CD4-positive, alpha-beta T cell treated with Interleukin-6 at 100 ng/mL for 8 hours (primary cell): ENCODE results near the gene CMSS1.

Experiments used
- DNase-seq: peaks from one replicate; pipeline ENCODE4 v3.0.0-alpha.2; 2020; ENCODE audit warnings: mixed read lengths, low spot score

Gene CMSS1

DNA sequence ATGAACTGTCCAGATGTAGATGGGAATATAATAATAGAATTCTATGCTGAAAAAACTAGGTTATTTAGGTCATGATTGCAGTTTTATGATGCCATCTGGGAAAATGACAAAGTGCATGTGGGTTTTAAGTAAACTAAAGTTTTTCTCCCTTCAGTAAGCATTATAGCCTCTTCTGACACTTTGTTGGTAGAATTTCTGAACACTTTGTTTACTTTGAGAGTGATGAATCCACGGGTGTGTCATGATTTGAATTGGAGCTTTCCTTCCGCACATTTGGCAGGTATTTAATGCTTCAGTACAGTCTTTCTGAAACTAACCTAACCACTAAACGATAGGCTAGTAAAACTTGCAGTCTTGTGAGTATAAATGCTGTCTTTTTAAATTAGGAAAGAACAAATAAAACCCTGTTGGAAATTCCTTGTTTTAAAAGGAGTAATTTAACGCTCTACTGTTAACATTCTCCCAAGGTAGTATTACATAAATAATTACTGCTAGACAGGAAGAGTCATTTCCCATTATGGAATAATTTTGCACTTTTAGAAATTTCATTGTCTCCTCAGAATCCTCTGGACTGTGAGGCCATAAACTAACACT lies 289.7 kb downstream of the CMSS1 start:
- DNase-seq, result no peak

DNA sequence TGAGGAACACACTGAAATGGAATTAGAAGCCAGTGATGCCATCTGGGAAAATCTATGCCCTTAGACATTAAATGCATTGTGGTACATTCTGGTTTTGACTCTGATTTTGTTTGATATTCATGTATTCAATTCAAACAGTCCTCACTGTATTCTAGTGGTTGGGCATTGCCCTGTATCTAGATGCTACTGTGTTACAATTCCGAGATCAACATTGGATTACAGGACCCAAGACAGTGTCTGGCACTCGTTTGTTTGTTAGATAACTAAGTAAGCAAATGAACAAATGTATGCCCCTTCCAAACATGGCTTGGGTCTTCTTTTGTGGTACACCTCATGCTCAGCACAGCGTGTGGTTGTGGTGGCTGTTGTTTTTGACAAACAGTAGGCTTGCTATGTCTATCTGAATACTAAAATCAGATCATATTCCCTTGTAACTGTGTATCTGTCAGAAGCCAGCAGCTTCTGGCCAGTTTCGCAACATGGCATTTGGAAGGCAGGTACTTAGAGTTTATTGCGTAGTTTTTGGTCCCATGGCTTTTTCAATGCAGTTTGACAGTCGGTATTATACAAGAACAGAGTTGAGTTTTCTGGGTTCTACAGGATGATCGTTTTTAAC lies 290.9 kb downstream of the CMSS1 start:
- no peak for DNase-seq

DNA sequence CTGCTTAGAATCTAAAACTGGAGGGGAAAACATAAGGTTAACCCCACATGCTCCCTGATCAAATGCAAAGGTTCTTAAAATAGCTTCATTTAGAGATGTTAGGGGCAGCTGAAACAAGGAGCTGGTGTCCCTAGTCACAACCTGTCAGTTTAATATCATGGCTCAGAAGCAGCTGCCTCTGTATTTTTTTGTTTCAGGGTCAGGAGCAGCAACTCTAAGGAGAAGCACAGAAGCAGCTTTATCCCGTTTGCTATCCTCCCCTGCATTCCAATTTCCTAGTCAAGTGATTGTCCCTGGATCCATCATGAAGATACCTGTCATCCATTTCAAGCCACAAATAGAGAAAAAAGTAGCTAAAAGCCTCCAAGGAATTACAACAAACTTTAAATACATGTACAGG lies 292.5 kb downstream of the CMSS1 start:
- DNase-seq, result no peak

DNA sequence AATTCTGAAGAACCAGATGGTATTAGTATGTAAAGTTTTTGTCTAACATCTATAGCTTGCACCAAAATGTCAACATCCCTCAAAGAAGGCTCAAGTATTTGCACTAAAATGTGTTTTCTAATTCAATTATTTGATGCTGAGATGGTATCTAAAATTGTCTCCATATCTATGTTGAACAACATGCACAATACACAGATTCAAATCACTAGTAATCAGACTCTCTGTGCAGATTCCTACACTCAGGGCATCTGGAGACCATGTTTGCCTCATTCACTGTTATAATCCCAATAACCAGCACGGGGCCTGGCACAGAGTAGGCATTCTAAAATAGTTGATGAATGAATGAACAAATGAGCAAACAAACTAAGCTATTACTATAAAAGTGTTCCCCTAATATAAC lies 294.1 kb downstream of the CMSS1 start:
- no peak for DNase-seq

DNA sequence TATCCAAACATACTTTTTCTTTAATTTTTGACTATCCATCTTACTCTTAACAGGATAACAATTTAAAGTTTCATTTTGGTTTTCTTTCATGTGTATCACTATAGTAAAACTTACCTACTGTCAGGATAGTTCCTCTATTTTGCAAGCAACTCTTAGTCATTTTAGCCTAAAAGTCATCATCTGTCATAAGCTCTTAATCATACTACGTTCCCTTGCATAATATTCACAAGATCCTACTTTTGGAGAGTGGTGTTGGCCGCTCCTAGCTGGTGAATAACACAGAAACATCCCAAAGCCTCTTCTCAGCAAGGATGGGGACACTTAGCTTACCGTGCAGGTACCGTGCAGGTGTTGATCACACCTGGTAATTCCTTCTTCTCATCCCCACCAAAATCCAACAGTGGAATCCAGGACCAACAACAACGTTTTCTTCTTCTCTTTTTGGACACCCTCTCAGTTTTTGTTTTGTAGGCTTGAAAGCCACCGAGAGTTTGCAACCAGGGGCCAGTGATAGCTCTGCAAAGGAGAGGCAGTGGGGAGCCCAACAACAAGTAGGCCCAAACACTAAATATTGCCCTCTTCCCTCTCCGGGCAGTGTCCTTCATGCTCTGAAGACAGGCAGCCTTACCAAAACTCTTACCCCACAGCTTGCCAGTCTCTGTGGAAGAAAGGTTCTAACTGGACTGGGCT lies 296.2 kb downstream of the CMSS1 start:
- DNase-seq, result no peak

DNA sequence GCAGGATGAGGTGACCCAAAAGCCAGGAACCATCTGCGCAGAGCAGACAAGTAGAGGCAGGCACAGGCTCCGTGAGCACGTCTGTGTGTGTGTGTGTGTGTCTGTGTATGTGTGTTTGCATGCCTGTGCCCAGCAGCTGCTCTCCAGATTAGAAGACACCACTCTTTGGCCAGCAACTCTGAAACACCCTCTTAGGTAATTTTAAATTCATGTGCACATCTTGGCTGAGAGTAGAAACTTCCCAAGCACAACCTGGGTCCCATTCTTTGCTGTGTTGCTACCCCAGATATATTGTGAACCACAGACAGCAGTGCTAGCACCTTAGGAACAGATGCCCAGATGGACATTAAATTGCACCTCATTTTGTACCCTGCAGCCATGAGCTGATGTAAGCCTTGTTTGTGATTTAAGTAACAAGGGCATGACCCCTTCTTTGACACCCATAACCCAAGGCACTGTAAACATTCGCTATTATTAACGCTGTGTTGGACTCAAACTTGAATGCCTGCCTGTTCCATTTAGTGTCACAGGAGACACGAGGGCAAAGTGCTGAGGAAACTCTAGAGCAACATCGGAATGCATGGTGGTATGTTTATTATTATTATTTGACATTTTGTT lies 296.9 kb downstream of the CMSS1 start, which contains the start of gene FILIP1L:
FILIP1L (minus strand) TSS at position 89 of the 618 bp plus-strand sequence.
- DNase-seq, result no peak

DNA sequence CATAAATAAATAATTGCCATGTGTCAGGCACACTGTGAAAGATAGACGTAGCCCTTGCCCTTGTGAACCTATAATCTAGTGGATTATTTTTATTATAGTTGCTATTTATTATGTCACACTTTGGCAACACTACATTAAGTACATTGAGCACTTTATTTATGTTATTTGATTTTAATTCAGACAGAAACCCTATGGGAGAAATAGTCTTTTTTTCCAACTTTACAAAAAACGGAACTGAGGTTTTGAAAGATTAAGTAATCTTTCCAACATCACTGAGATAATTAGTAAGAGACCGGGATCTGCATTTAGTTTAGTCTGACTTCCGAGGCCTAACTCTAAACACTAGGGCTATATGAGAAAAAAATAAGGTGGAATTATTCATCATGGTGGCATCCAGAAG lies 299.4 kb downstream of the CMSS1 start:
- DNase-seq, result no peak

DNA sequence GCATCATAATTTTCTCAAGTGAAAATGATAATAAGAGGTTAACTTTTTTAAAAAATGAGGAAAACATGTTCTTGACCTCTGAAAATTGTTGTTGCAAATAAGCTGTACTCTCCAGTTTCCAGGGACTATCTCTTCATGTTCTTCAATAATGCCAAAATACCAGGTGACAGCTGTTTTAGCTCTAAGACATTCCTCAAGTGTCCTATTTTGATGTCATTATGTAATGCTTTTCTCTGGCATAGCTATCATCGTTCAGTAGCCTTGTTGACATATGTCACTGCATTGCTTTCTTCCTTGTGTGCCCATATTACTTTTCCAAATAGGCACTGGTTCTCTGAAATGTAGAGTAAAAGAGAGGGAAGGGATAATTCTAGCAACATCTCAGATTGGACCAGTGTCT lies 302.4 kb downstream of the CMSS1 start:
- no peak for DNase-seq

DNA sequence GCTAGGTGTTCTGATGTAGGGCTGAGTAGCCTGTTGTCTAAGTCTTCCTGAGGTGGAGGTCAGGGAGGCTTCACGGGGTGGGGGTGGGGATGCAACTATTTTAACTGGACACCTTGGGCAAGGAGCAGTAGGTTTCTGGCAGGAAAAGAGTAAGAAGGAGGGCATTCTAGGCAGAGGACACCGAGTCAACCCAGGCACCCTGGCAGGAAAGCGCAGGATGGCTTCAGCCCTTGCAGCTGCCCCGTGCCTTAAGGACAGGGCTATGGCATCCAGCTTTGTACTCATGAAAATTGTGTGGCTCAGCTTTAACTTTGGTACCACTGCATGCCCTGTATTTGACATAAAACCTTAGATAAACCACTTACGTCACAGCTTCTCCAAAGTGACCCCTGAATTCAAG lies 303.0 kb downstream of the CMSS1 start:
- DNase-seq, result no peak

DNA sequence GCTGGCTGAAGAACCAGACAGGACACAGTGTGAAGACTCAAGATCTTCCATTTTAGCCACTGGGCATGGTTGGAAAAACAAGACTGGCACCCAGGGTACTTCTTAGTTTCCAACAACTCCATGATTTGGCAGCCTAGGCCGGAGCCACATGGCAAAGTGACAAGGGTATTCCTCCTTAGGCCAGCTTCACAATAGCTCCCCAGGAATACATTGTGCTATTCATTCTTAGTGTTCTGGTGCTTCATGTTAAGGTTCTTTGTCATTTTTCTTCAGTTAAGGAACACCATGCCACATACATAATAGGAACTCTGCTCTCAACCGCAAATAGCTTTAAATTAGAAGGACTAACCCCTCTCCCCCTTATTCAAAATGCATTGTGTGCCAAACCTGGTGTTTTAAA lies 304.7 kb downstream of the CMSS1 start:
- DNase-seq, result no peak

DNA sequence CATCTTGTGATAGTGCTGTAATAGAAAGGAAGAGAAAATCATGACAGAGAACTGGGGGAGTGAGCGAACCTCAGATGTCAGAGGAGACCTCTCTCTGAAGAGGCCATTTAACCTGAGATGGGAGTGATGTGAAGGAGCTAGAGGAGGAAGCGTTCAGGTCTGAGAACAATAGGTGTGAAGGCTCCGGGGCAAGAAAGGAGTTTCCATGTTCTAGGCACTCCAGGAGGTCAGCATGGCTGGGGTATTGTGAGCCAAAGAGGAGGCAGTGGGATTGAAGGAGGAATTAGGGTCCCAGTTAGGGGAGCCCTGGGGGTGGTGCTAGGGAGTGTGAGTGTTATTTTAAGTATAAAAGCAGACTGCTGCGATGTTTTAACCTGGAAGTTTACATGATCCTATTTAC lies 305.4 kb downstream of the CMSS1 start:
- DNase-seq, result no peak

DNA sequence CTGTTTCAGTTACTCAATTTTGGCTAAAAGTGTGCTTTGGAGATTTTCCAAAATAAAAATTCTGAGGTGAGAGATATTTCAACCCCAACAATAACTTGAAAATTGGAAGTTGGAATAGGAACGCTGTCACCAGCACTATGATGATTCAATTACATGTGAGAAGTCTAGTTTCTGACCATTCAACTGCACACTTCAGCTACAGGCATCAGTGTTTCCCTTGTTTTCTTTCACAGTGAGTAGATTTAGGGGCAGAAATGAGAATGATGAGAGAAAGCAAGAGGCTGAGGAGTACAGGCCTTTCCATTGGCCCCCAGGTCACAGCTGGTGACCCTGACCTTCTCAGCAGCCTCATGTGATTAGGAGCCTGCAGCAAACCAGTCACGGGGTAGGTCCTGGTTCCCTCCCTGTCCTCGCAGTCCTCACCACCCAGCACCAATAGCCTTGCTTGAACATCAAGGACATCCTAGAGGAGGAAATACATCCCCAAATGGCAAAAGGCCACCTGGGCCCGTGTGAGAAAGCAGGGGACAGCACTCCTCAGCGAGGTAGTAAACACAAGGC lies 306.6 kb downstream of the CMSS1 start:
- DNase-seq, result no peak

DNA sequence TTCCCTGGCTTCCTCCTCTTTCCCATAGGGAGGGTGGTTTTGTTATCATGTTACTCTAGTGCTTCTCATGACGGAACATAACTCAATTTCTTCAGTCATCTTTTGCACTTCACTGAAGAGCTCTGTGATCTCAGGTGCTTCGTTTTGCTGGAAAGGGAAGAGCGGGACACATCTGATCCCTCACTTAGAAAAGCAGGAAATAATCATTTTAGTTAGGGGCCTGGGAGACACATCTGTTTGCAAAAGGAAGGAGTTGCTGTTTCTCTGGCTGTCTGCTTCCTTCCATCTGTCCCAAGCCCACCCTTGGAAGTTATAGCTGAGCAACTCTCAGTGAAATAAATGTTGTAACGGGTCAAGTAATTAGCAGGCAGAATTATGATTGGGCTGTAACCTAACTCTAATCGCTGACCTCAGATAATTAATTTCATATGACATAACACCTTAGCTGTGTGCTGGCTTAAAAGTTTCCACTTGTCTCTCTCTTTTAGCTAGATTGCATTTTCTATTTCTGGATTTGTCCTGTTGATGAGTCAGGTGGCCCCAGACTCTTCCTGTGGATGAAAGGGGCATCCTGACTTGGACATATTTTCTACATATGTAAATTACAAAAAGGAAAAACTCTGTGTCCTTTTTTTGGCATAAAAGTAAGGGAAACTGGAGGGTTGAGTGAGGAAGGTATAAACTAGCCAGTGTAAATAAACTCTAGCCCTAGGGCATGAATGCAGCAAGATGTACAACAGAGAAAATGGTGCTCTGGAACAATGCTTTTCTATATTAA lies 307.7 kb downstream of the CMSS1 start:
- no peak for DNase-seq

DNA sequence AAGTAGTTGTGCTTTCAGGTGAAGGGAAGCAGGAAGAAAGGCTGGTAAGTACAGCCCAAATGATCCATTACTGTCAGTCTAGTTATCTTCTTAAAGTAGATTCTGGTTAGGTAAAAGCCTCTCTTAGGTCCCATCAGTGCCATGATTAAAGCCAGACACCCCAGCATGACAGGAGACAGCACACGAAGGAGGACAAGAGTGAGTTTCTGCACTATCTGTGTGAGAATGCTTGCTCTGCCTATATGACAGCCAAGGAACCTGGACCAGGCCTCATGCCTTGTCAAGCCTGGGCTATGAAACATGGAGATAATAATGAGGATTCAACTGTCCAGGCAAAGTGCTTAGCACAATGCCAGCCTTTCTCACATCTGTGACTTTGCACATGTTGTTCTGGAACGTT lies 310.1 kb downstream of the CMSS1 start:
- DNase-seq, result no peak

DNA sequence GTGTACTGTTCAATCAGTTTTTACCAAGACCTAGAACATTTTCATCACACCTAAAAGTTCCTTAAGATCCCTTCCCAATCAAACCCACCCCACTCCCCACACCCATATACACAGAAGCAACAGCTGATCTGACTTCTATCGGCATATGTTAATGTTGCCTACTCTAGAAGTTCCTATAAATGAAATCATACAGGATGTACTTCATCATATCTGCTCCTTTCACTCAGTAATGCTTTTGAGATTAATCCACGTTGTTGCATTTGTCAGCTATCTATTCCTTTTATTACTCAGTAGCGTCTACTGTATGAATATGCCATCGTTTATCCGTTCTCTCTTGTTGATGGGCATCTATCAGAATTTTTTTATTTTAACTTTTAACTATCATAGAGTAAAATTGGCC lies 310.9 kb downstream of the CMSS1 start:
- no peak for DNase-seq

DNA sequence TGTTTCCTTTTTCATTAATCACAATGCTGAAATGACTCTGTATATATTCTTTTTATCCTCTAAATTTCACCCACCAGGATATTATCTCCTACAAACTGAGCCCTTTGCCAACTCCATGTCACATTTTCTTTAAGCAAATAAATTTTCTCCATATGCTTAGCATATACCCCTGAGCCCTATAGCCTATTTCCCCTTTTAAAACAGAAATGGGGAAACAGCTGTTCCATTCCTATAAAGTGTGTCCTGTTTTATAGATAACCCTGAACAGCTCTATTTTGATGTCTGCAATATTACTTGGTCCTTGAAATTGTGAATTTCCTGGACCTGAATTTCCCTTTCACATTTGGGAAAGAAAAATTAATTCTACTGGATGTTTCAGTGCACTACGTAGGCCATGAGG lies 312.3 kb downstream of the CMSS1 start:
- no peak for DNase-seq

DNA sequence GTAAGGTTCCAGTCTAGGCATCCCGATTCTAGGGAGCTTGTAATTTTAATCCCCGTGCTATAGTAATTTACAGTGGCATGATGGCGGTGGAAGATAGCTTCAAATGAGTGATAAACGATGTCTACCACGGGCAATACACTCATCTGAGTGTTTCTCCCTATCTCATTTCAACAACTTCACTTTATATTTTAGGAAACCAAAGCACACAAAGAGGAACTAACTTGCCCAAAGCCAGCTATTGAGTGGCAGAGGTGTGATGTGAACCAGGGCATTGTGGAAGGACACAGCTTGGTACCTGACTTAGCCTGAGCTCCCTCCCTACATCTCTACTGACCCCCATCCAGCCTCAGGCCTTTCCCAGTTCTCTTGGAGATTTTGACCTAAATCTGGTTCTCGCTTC lies 313.6 kb downstream of the CMSS1 start:
- DNase-seq, result no peak

DNA sequence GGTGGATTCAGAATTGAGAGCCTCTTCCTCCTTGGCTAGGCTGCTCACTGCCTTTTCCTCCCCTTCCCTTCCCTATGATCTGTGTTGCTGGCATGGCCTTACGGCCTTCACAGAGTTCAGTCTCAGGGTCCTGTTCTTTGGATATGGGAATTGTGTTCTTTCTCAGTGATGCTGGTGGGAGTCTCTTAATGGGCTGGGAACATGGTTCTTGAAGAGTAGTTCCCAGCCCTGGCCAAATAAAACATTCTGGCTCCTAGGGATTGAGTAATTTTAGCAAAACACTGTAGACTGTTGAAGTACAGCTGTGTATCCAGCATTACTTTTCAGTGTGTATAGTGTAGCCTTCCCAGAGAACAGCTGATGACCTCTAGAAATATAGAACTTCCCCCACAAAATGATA lies 319.3 kb downstream of the CMSS1 start:
- no peak for DNase-seq

DNA sequence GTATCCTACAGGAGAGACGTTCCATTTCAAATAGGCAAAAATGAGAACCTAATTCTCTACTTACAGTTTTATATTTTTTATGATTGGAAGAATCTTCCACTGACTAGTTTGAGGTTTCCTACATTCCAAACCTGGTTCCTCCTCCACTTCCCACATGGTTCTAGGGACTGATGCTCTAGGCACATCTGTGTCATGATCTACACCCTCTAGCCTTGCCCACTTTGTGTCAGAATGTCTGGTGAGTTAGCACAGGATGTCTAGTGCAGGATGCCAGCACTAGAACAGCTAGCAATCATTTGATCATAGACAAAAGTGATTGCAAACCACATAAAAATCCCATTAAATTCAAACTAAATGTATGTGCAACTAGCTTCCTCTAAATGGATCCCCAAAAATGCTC lies 323.3 kb downstream of the CMSS1 start:
- DNase-seq, result no peak

DNA sequence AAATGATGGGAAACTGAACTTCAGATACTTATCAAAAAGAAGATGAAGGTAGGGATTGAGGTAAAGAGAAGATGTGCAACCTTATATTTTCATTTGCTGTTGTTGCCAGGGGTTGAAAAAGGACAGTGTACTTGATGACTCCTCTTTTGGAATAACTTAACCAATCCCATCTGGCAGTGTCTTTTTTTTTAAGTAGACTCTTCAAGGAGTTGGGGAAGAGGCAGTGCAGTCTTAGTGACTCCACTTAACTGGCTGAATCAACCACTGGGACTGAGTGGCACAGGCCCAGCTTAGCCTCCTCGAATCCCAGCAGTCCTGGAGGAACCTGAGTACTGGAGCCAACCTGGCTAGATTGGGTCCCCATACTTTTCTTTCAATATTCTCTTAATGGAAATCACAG lies 323.9 kb downstream of the CMSS1 start:
- no peak for DNase-seq

DNA sequence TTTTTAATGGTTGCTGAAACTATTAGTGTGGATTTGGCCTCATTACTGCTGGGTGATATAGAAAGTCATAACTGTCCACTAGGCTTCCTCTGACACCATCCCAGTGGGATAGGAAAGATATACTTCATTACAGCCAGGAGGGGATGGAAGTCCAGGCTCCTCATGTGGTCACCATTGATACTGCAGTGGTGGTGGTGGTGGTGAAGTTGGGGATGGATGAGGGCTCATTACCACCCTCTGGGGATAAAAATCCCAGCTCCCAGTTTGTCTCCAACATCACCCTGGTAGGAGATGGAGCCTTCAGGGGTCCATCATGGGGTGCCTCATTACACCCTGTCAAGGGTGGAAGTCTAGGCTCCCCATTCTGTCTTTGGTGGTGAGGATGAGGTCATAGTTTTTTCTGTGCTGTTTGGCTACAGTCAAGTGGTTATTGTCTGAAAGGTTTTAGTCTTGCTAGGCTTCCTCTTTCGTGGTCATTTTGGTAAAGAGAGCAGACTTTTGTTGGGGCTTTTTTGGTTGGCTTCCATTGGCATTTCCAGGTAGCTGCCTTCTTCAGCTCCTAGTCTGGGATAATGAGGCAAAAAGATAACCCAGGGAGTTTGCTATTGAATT lies 326.7 kb downstream of the CMSS1 start:
- DNase-seq, result no peak

DNA sequence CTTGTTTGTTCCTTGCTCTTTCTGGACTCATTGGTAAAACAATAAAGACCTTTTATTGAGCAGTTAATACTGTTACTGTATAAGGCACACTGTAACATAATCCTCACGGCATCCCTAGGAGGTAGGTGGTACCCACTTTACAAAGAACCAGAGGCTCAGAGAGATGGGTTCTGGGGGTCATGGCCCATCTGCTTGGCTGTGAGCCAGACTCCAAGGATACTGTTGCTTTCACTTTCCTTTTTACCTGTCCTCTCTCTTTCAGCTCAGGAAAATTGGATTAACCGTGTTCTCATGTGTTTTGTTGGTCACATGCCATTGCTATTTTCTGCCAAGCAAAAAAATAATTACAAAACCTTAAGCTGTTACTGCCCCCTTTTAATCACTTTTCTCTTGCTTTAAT lies 331.5 kb downstream of the CMSS1 start:
- no peak for DNase-seq
